Spinal cord (tissue), 10 donors: ENCODE measurements around the gene ZNF141. TPM values are rescaled to one million over a fixed set of nuclear protein-coding genes. Genes with fewer than 3 reads are reported as not detected.
"Not testable (repeated sequence)": the region's sequence is repeated elsewhere in the genome, so short reads cannot be mapped to it uniquely, and the experiment has no call there.

Source experiments
- DNase-seq, 6 donors: peaks; one replicate each; pipeline versions ENCODE4 v3.0.0 to v3.0.0-alpha.2; 2013 to 2015; ENCODE audit warnings: low spot score in 6 of 6, low read depth in 4 of 6
- H3K27ac ChIP-seq: one replicate; pipeline ENCODE4 v1.5.1; 2013; ENCODE audit warnings: low read depth, low read length, control low read depth
- H3K27me3 ChIP-seq: one replicate; pipeline ENCODE4 v1.6.1; 2013; ENCODE audit warnings: low read length; ENCODE audit not compliant: control insufficient read depth, insufficient read depth
- H3K36me3 ChIP-seq: one replicate; pipeline ENCODE4 v1.6.1; 2013; ENCODE audit warnings: low read length; ENCODE audit not compliant: control insufficient read depth, insufficient read depth
- H3K4me1 ChIP-seq: one replicate; pipeline ENCODE4 v1.6.1; 2013; ENCODE audit warnings: low read length; ENCODE audit not compliant: control insufficient read depth, insufficient read depth
- H3K4me3 ChIP-seq: one replicate; pipeline ENCODE4 v1.5.1; 2013; ENCODE audit warnings: low read depth, low read length, control low read depth
- H3K9me3 ChIP-seq: one replicate; pipeline ENCODE4 v1.6.1; 2013; ENCODE audit warnings: low read length; ENCODE audit not compliant: control insufficient read depth, insufficient read depth
- WGBS: methylation state at CpG from one replicate; pipeline ENCODE4 v1.1.5; 2013; ENCODE audit warnings: missing lambda C conversion rate; ENCODE audit not compliant: insufficient coverage; 5-methylcytosine and 5-hydroxymethylcytosine counted together
- long read RNA-seq, 4 donors: transcript quantifications; one replicate each; lab custom pipeline, GENCODE V29; 2026
- polyA plus RNA-seq, 2 donors: library from polyadenylated mRNA; unstranded; fragments of 120-200 nt; gene quantifications; one replicate each; pipeline ENCODE4 v1.2.1, GENCODE V29; 2013; ENCODE audit not compliant: insufficient read length in 2 of 2
- total RNA-seq, 2 donors: library from RNA; depleted of rRNA in 1 of 2; stranded (reverse); fragments of 120-200 nt in 1 of 2; fragments of >200 nt in 1 of 2; gene quantifications; one replicate each; pipeline versions ENCODE4 v1.2.3 to v1.2.4, GENCODE V29; 2013 to 2014
- donor health status: healthy.

The ZNF141 gene
- 10 to 100 TPM; 44.9 to 54.2 TPM for total RNA-seq
- 10 to 100 TPM; 22.7 to 25.5 TPM for polyA plus RNA-seq
- long read RNA-seq, donor 1, partial matches to known transcripts: 0 of 3 reads
- long read RNA-seq, donor 1, other reads (novel, unspliced or antisense): 0 of 3 reads
- long read RNA-seq, donor 2: 0 reads
- long read RNA-seq, donor 3, partial matches to known transcripts: 0 of 3 reads
- long read RNA-seq, donor 3, other reads (novel, unspliced or antisense): 0 of 3 reads
- long read RNA-seq, donor 4, transcript ZNF141-201 (4 exons, 2,970 nt): major isoform, 6 of 7 reads
- long read RNA-seq, donor 4, partial matches to known transcripts: 0 of 7 reads
- long read RNA-seq, donor 4, other reads (novel, unspliced or antisense): 0 of 7 reads

- Histone ChIP-seq H3K9me3 (peaks cover 2% of the 10 kb centered on the region), H3K36me3 (peaks cover 4% of the 10 kb centered on the region), H3K27ac (peak within 1 kb of the TSS; percentile 96), H3K4me1 (peaks cover 17% of the 10 kb centered on the region), H3K27me3 (no peaks in the 10 kb centered on the region), H3K4me3 (peak within 1 kb of the TSS; percentile 69)
- WGBS: under 1% methylated on average over 46 of the region's 59 CpGs
- DNase-seq: peak; percentile 94 to 99 (median 98)
Measured at GRCh38 chr4:337143-337931, at the start of gene ZNF141. Gene ZNF141, plus strand, starts transcription at chr4:337814. Its CDS starts 170 bp downstream, at chr4:337984.

- Histone ChIP-seq H3K4me1 (no peaks in the 10 kb centered on the region), H3K27ac (no peak overlapping the region), H3K27me3 (no peaks in the 10 kb centered on the region), H3K36me3 (no peaks in the 10 kb centered on the region), H3K9me3 (peaks cover 2% of the 10 kb centered on the region), H3K4me3 (no peak overlapping the region)
- no peak for DNase-seq
- 100% methylated on average over 1 of the region's 2 CpGs for WGBS
Measured at GRCh38 chr4:288891-289290, 48.7 kb upstream of the ZNF141 start.

- peaks cover 5% of the 10 kb centered on the region for H3K9me3 ChIP-seq
- no CpG with 5 or more reads among the region's 3 CpGs for WGBS
- no peaks in the 10 kb centered on the region for H3K36me3 ChIP-seq
Measured at GRCh38 chr4:294732-295131, 42.9 kb upstream of the ZNF141 start.

GRCh38 chr4:302381-302780 is 35.2 kb upstream of the ZNF141 start:
- Histone ChIP-seq H3K4me1 (peaks cover 9% of the 10 kb centered on the region), H3K27ac (no peak overlapping the region), H3K27me3 (no peaks in the 10 kb centered on the region), H3K4me3 (no peak overlapping the region), H3K9me3 (peaks cover 1% of the 10 kb centered on the region), H3K36me3 (no peaks in the 10 kb centered on the region)
- DNase-seq: no peak
- 100% methylated on average over 1 of the region's 4 CpGs for WGBS

More at GRCh38 chr4:294732-295131, 42.9 kb upstream of the ZNF141 start:
- H3K27ac ChIP-seq: no peak overlapping the region
- no peaks in the 10 kb centered on the region for H3K4me1 ChIP-seq
- no peak for DNase-seq
- no peaks in the 10 kb centered on the region for H3K27me3 ChIP-seq
- no peak overlapping the region for H3K4me3 ChIP-seq

- peak overlapping the region; percentile 37 for H3K4me3 ChIP-seq
- not testable (repeated sequence) for H3K27me3 ChIP-seq, H3K9me3 ChIP-seq, H3K36me3 ChIP-seq, H3K4me1 ChIP-seq, H3K27ac ChIP-seq, DNase-seq
- WGBS: 12% methylated on average over 8 of the region's 20 CpGs
Measured at GRCh38 chr4:304516-304915, 33.1 kb upstream of the ZNF141 start.

GRCh38 chr4:304969-305680 is 32.5 kb upstream of the ZNF141 start, which contains the start of gene ZNF732:
Gene ZNF732, minus strand, starts transcription at chr4:305474. Its CDS starts 164 bp downstream, at chr4:305310.
- Histone ChIP-seq H3K36me3 (no peaks in the 10 kb centered on the region), H3K4me1 (peaks cover 9% of the 10 kb centered on the region), H3K9me3 (peaks cover 1% of the 10 kb centered on the region), H3K4me3 (peak within 1 kb of the TSS; percentile 37), H3K27ac (no peak within 1 kb of the TSS), H3K27me3 (no peaks in the 10 kb centered on the region)
- WGBS: under 1% methylated on average over 52 of the region's 53 CpGs
- peak in 5 of 6 donors; percentile 13 to 92 (median 45) for DNase-seq

GRCh38 chr4:306551-306961 is 31.1 kb upstream of the ZNF141 start:
- no peak overlapping the region for H3K27ac ChIP-seq
- no peaks in the 10 kb centered on the region for H3K36me3 ChIP-seq
- no CpG with 5 or more reads among the region's 3 CpGs for WGBS
- no peak overlapping the region for H3K4me3 ChIP-seq
- no peaks in the 10 kb centered on the region for H3K27me3 ChIP-seq
- H3K4me1 ChIP-seq: peaks cover 9% of the 10 kb centered on the region
- no peak for DNase-seq
- H3K9me3 ChIP-seq: peaks cover 1% of the 10 kb centered on the region

GRCh38 chr4:309807-310206 is 27.8 kb upstream of the ZNF141 start:
- H3K36me3 ChIP-seq: no peaks in the 10 kb centered on the region
- H3K4me3 ChIP-seq: no peak overlapping the region
- H3K4me1 ChIP-seq: peaks cover 6% of the 10 kb centered on the region
- H3K27me3 ChIP-seq: no peaks in the 10 kb centered on the region
- WGBS: no CpG with 5 or more reads among the region's 1 CpG
- no peak overlapping the region for H3K27ac ChIP-seq
- DNase-seq: no peak
- peaks cover 1% of the 10 kb centered on the region for H3K9me3 ChIP-seq

GRCh38 chr4:314296-314903 is 23.2 kb upstream of the ZNF141 start:
- H3K4me1 ChIP-seq: no peaks in the 10 kb centered on the region
- H3K27me3 ChIP-seq: no peaks in the 10 kb centered on the region
- no peak overlapping the region for H3K27ac ChIP-seq
- H3K9me3 ChIP-seq: no peaks in the 10 kb centered on the region
- no peaks in the 10 kb centered on the region for H3K36me3 ChIP-seq
- 77% methylated on average over 1 of the region's 1 CpG for WGBS
- H3K4me3 ChIP-seq: no peak overlapping the region
- no peak for DNase-seq
